PC-3 (cell line): ENCODE results near the gene LMTK2.

Source experiments
- CTCF ChIP-seq: fragments of 300-600 bp; sonication (generic); conservative IDR thresholded peaks from 2 replicates; pipeline ENCODE4 v1.5.1; 2017; ENCODE audit warnings: antibody characterized with exemption, low read depth, mild to moderate bottlenecking, low read length
- EZH2 ChIP-seq: fragments of 300-600 bp; sonication (generic); IDR thresholded peaks from one replicate; pipeline ENCODE4 v1.6.1; 2017; ENCODE audit warnings: antibody characterized with exemption, mild to moderate bottlenecking, low read length; ENCODE audit not compliant: unreplicated experiment
- EZH2phosphoT487 ChIP-seq: fragments of 300-600 bp; sonication (generic); IDR thresholded peaks from 2 replicates; pipeline ENCODE4 v1.6.1; 2018; ENCODE audit warnings: mild to moderate bottlenecking, antibody characterized with exemption, low read length, borderline replicate concordance

DNA sequence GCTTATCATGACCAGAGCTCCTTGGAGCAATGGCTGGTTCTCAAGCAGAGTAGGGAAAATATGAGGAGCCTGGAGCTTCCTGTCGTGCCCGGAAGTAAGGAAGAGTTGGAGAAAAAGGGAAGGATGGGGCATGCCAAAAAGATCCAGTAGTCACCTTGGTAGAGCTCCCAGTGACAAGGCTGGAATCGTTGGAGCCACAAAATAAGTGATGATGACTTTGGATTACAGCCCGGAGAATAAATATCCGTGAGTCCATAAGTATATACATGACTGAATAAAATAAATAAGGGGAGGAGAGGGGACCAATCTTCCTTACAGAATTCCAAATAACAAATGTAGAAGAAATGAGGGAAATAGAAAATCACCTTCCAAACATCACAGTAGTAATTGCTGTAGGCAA is 29.3 kb downstream of the LMTK2 start:
- TF ChIP-seq CTCF (no peak), EZH2phosphoT487 (no peak), EZH2 (no peak)
